ENCODE results near the gene C11orf16.
"Not testable (repeated sequence)": the region's sequence is repeated elsewhere in the genome, so short reads cannot be mapped to it uniquely, and the experiment has no call there.

C11orf16 gene

GRCh38 chr11:8891185-8891584 lies 41.6 kb downstream of the C11orf16 start:
- not testable (repeated sequence) for DNase-seq (ENCODE audit: low spot score)

- DNase-seq (ENCODE audit: low spot score): no peak
These were observed 46.4 kb downstream of the C11orf16 start for GRCh38 chr11:8886322-8886721.

GRCh38 chr11:8881585-8881984 lies 51.2 kb downstream of the C11orf16 start:
- DNase-seq (ENCODE audit: low spot score): not testable (repeated sequence)

- no peak for DNase-seq (ENCODE audit: low spot score)
These were observed 54.0 kb downstream of the C11orf16 start for GRCh38 chr11:8878771-8879170.

DNA sequence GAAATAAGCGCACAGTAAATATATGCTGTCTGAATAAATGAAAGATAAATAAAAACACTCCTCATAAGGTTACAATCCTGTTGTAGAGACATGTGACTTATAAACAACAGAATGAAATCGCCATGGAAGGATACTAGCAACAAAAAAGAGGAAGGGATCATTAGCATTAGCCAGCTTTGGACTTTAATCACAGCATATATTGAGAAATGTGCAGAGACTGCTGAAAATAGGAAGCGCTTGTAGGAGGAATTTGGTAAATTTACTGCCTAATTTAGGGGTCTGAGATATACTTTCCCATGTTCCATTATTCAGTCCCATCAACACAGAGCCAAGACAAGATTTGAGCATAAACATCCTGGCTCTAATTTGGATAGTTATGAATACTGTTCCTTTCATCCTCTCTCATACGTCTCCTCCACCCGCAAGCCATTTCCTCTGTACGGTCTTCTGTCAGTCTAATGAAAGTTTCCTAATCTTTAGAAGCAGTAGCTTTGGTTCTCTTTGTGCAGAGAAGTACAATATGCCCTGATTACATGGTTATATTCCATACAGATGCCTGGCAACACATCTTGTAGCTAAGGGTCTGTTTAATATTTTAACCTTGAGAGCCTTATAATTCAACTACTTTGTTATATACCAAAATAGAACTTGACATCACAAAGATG lies 58.9 kb downstream of the C11orf16 start:
- no peak for DNase-seq (ENCODE audit: low spot score)

DNA sequence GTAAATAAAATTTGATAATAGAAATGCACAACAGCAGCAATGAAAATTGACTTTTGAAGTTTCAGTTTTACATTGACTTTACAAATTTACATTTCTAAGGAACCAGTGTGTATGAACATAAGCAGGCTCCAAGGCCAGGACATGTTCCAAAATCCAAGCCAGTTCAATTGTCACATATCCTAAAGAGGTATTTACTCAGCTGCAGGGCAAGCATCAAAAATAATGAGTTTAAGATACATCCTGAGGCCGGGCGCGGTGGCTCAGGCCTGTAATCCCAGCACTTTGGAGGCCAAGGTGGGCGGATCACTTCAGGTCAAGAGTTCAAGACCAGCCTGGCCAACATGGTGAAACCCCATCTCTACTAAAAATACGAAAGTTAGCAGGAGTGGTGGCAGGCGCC lies 60.8 kb downstream of the C11orf16 start:
- no peak for DNase-seq (ENCODE audit: low spot score)

GRCh38 chr11:8871171-8871775 lies 61.5 kb downstream of the C11orf16 start:
- DNase-seq (ENCODE audit: low spot score): no peak

GRCh38 chr11:8870411-8871170 lies 62.2 kb downstream of the C11orf16 start:
- DNase-seq (ENCODE audit: low spot score): no peak
